GM08714 (cell line): Measurements from ENCODE around the gene ITGB2.
"Not testable (repeated sequence)": the region's sequence is repeated elsewhere in the genome, so short reads cannot be mapped to it uniquely, and the experiment has no call there.

Experiments
- H3K4me3 ChIP-seq: fragments of 200-500 bp; sonication (Bioruptor generic); 2 replicates; pipeline ENCODE4 v1.5.1; 2014; ENCODE audit warnings: mild to moderate bottlenecking, low read length, inconsistent platforms
- ZNF274 ChIP-seq: IDR thresholded peaks from 2 replicates; pipeline ENCODE4 v1.6.1; 2012; ENCODE audit warnings: mild to moderate bottlenecking, low read depth, low read length

ITGB2 gene

GRCh38 chr21:44918107-44918470 is 2.6 kb downstream of the ITGB2 start:
- no peak overlapping the region for H3K4me3 ChIP-seq
- no peak for TF ChIP-seq ZNF274

- no peak overlapping the region for H3K4me3 ChIP-seq
- no peak for TF ChIP-seq ZNF274
Observed at GRCh38 chr21:44917446-44918106, 3.1 kb downstream of the ITGB2 start.

- no peak overlapping the region for H3K4me3 ChIP-seq
- no peak for TF ChIP-seq ZNF274
Observed at GRCh38 chr21:44916965-44917364, 3.7 kb downstream of the ITGB2 start.

- no peak overlapping the region for H3K4me3 ChIP-seq
- TF ChIP-seq ZNF274, result no peak
Observed at GRCh38 chr21:44914176-44914874, 6.4 kb downstream of the ITGB2 start.

- H3K4me3 ChIP-seq, result no peak overlapping the region
- no peak for TF ChIP-seq ZNF274
Observed at GRCh38 chr21:44913425-44914175, 7.1 kb downstream of the ITGB2 start.

GRCh38 chr21:44912506-44913412 is 7.9 kb downstream of the ITGB2 start:
- not testable (repeated sequence) for H3K4me3 ChIP-seq

- no peak overlapping the region; the same call in 1 of the 2 replicates for H3K4me3 ChIP-seq
Observed at GRCh38 chr21:44912158-44912473, 8.6 kb downstream of the ITGB2 start.

GRCh38 chr21:44911384-44912157 is 9.1 kb downstream of the ITGB2 start:
- no peak overlapping the region; the same call in 1 of the 2 replicates for H3K4me3 ChIP-seq

More at GRCh38 chr21:44912158-44912473, 8.6 kb downstream of the ITGB2 start:
- TF ChIP-seq ZNF274, result no peak

GRCh38 chr21:44911068-44911383 is 9.7 kb downstream of the ITGB2 start:
- no peak overlapping the region for H3K4me3 ChIP-seq
- TF ChIP-seq ZNF274, result no peak

More at GRCh38 chr21:44911384-44912157, 9.1 kb downstream of the ITGB2 start:
- TF ChIP-seq ZNF274, result no peak

- no peak overlapping the region for H3K4me3 ChIP-seq
Observed at GRCh38 chr21:44910229-44911067, 10.3 kb downstream of the ITGB2 start.

GRCh38 chr21:44909719-44910118 is 11.0 kb downstream of the ITGB2 start:
- no peak overlapping the region for H3K4me3 ChIP-seq
- TF ChIP-seq ZNF274, result no peak

More at GRCh38 chr21:44910229-44911067, 10.3 kb downstream of the ITGB2 start:
- no peak for TF ChIP-seq ZNF274

- no peak for TF ChIP-seq ZNF274
- no peak overlapping the region for H3K4me3 ChIP-seq
Observed at GRCh38 chr21:44908908-44909307, 11.8 kb downstream of the ITGB2 start.
